GM12878 (cell line): ENCODE results near the gene SLC8B1. TPM values are rescaled to one million over a fixed set of nuclear protein-coding genes. Genes with fewer than 3 reads are reported as not detected.

Source experiments
- ATAC-seq: fragments of 200-7000 bp; cut with Tn5 transposase; 3 replicates; pipeline ENCODE4 v1.9.1; 2020; ENCODE audit warnings: mild to moderate bottlenecking, moderate library complexity
- BruUV-seq: library from RNA; stranded (reverse); fragments of 400-500 nt; replicated peaks from 2 replicates; lab custom pipeline; 2021; lab: Mats Ljungman, UMichigan
- CTCF ChIA-PET: fragments of 300-600 bp; sonication (Branson Sonifier 250); formaldehyde crosslinking; extraction: SDS; loops from one replicate; lab custom pipeline; 2021; ENCODE audit warnings: inconsistent platforms; lab: Yijun Ruan, JAX
- POLR2A ChIA-PET: fragments of 350-600 bp; formaldehyde crosslinking; extraction: SDS; loops from one replicate; lab custom pipeline; 2021; ENCODE audit warnings: inconsistent platforms; lab: Charles Lee
- RAD21 ChIA-PET: fragments of 300-600 bp; sonication (Branson Sonifier 250); formaldehyde crosslinking; loops from one replicate; lab custom pipeline; 2023; ENCODE audit warnings: antibody characterized with exemption; ENCODE audit not compliant: unreplicated experiment; lab: Charles Lee
- SMC1A ChIA-PET: fragments of 300-600 bp; sonication (Branson Sonifier 250); formaldehyde crosslinking; loops from one replicate; lab custom pipeline; 2023; ENCODE audit not compliant: unreplicated experiment, uncharacterized antibody; lab: Charles Lee
- DNase-seq: peaks from one replicate; pipeline ENCODE4 v3.0.0-alpha.2; 2011; ENCODE audit warnings: low read depth, low spot score
- FAIRE-seq: peaks from 3 replicates; lab custom pipeline; 2011; peaks lifted over from hg19 to GRCh38; lab: Jason Lieb, UNC
- H2AFZ ChIP-seq: 2 replicates; pipeline ENCODE4 v1.6.0; 2011; ENCODE audit warnings: low read depth, low read length, control low read depth; ENCODE audit not compliant: control insufficient read depth
- H3K27ac ChIP-seq: 2 replicates; pipeline ENCODE4 v1.5.1; 2011; ENCODE audit warnings: control low read depth; ENCODE audit not compliant: control insufficient read depth, insufficient read depth
- H3K27me3 ChIP-seq, 2 experiments: replicated peaks in 1 of 2; 2 replicates each; pipeline versions ENCODE4 v1.6.0 to v1.6.1; 2011; ENCODE audit warnings: low read length in 1 of 2; ENCODE audit not compliant: control insufficient read depth in 2 of 2, insufficient read depth in 2 of 2
- H3K36me3 ChIP-seq, 2 experiments: 2 replicates each; pipeline ENCODE4 v1.5.1; 2011; ENCODE audit warnings: low read length in 1 of 2; ENCODE audit not compliant: control insufficient read depth in 2 of 2, insufficient read depth in 2 of 2
- H3K4me1 ChIP-seq: 2 replicates; pipeline ENCODE4 v1.6.1; 2011; ENCODE audit warnings: mild to moderate bottlenecking, low read length, moderate library complexity, mixed read lengths; ENCODE audit not compliant: control insufficient read depth, insufficient read depth
- H3K4me2 ChIP-seq: 2 replicates; pipeline ENCODE4 v1.6.0; 2011; ENCODE audit warnings: control low read depth; ENCODE audit not compliant: control insufficient read depth, insufficient read depth
- H3K4me3 ChIP-seq: fragments of 200-600 bp; sonication (generic); 2 replicates; pipeline ENCODE4 v1.5.1; 2016
- H3K79me2 ChIP-seq: 2 replicates; pipeline ENCODE4 v1.6.0; 2011; ENCODE audit warnings: low read length; ENCODE audit not compliant: control insufficient read depth, insufficient read depth
- H3K9ac ChIP-seq: 2 replicates; pipeline ENCODE4 v1.8.0; 2011; ENCODE audit warnings: low read length, control low read depth, mixed read lengths; ENCODE audit not compliant: control insufficient read depth, insufficient read depth
- H3K9me3 ChIP-seq: replicated peaks from 3 replicates; pipeline ENCODE4 v1.5.1; 2011; ENCODE audit warnings: mild to moderate bottlenecking, low read length; ENCODE audit not compliant: control insufficient read depth, insufficient read depth
- H4K20me1 ChIP-seq: 2 replicates; pipeline ENCODE4 v1.6.0; 2011; ENCODE audit not compliant: control insufficient read depth, insufficient read depth
- CHD1 ChIP-seq: IDR thresholded peaks from 2 replicates; pipeline ENCODE4 v1.6.1; 2012; ENCODE audit warnings: low read depth, low read length, improper control_type of control experiment
- E4F1 ChIP-seq: fragments of 450-650 bp; IDR thresholded peaks from 2 replicates; pipeline ENCODE4 v1.6.1; 2018; ENCODE audit warnings: borderline replicate concordance, mild to moderate bottlenecking; ENCODE audit not compliant: partially characterized antibody
- ELK1 ChIP-seq: IDR thresholded peaks from 2 replicates; pipeline ENCODE4 v1.6.1; 2012; ENCODE audit warnings: low read depth, low read length, improper control_type of control experiment
- FOXM1 ChIP-seq: IDR thresholded peaks from 2 replicates; pipeline ENCODE4 v1.6.1; 2012; ENCODE audit warnings: low read depth, mild to moderate bottlenecking, inconsistent platforms, low read length, moderate library complexity
- IKZF1 ChIP-seq: fragments of 450-650 bp; conservative IDR thresholded peaks from 2 replicates; pipeline ENCODE4 v1.6.1; 2017; ENCODE audit warnings: antibody characterized with exemption, mild to moderate bottlenecking
- MEF2A ChIP-seq: IDR thresholded peaks from 2 replicates; pipeline ENCODE4 v1.6.1; 2011; ENCODE audit warnings: low read depth, mild to moderate bottlenecking, low read length, moderate library complexity; ENCODE audit not compliant: insufficient read depth
- MLLT1 ChIP-seq: fragments of 450-650 bp; IDR thresholded peaks from 2 replicates; pipeline ENCODE4 v1.6.1; 2016; ENCODE audit warnings: mild to moderate bottlenecking
- NFYB ChIP-seq: IDR thresholded peaks from 2 replicates; pipeline ENCODE4 v1.6.1; 2011; ENCODE audit warnings: low read depth, mild to moderate bottlenecking, low read length, improper control_type of control experiment, moderate library complexity; ENCODE audit not compliant: insufficient read depth
- TCF12 ChIP-seq: IDR thresholded peaks from 2 replicates; pipeline ENCODE4 v1.6.1; 2011; ENCODE audit warnings: low read depth, mild to moderate bottlenecking, low read length
- ZBTB11 ChIP-seq: fragments of 450-650 bp; formaldehyde crosslinking; IDR thresholded peaks from 2 replicates; pipeline ENCODE4 v1.5.0; 2022; ENCODE audit warnings: mild to moderate bottlenecking, missing genetic modification characterization
- in situ Hi-C: fragments of 300-500 bp; cut with MboI; formaldehyde crosslinking; loops from 9 replicates; pipeline ENCODE4 v1.14.3; 2018; ENCODE audit warnings: mixed read lengths
- intact Hi-C: fragments of 100-400 bp; cut with micrococcal nuclease; formaldehyde crosslinking; loops from one replicate; pipeline ENCODE4 v1.14.2; 2022; ENCODE audit not compliant: unreplicated experiment
- polyA plus RNA-seq, 11 experiments: library from polyadenylated mRNA; depleted of rRNA in 4 of 11; unstranded in 6 of 11; stranded (reverse) in 5 of 11; fragments of >200 nt; fragmentation: Nextera tagmentation in 4 of 11; fragmentation: Illumina TruSeq in 1 of 11; extraction: Ambion mirVana in 4 of 11; extraction: Trizol in 1 of 11; gene quantifications; 1 replicate in 1 of 11; 2 replicates in 10 of 11; pipeline versions ENCODE4 v1.2.1 to v1.2.3, GENCODE V29; 2011 to 2016; ENCODE audit warnings: inconsistent platforms in 2 of 11, missing spikeins in 2 of 11, low read depth in 1 of 11
- total RNA-seq, 4 experiments: library from RNA; depleted of rRNA in 3 of 4; stranded (reverse); fragments of >200 nt in 3 of 4; fragmentation: Illumina TruSeq in 1 of 4; extraction: Trizol in 1 of 4; gene quantifications; 2 replicates each; pipeline versions ENCODE4 v1.2.1 to v1.2.3, GENCODE V29; 2013 to 2021

The SLC8B1 gene
- total and polyA plus RNA-seq, 10 of the 15 experiments (the other 5 are each of a cell fraction or from before 2014, with no cell fraction given): 0.18 to 12.3 (median 6.8) TPM

GRCh38 chr12:113260127-113260526 lies 74.8 kb downstream of the SLC8B1 start (continued):
- TF ChIP-seq TCF12 (no peak), CHD1 (no peak), E4F1 (no peak), MEF2A (no peak), IKZF1 (no peak), ZBTB11 (CRISPR knock-in tag) (no peak)

GRCh38 chr12:113257564-113257963 lies 77.3 kb downstream of the SLC8B1 start:
- Histone ChIP-seq H4K20me1 (no peaks in the 10 kb centered on the region), H3K9me3 (peaks cover 5% of the 10 kb centered on the region), H3K27me3 (no peaks in the 10 kb centered on the region), H3K36me3 (peaks cover 2 to 4% of the 10 kb centered on the region in 2 experiments; a peak in 2 of 4 replicates), H3K9ac (no peak overlapping the region), H3K27ac (no peak overlapping the region), H3K79me2 (no peaks in the 10 kb centered on the region), H3K4me1 (peaks cover 15% of the 10 kb centered on the region), H3K4me2 (no peak overlapping the region), H2AFZ (no peak overlapping the region), H3K4me3 (no peak overlapping the region)
- ChIA-PET SMC1A (interaction anchor here (0.6 kb wide), 1 partner anchor 54 kb away, joined by 3 read pairs; no protein-coding TSS in a partner anchor), RAD21 (interaction anchor here (0.6 to 0.9 kb wide), 2 partner anchors 18 to 49 kb away, joined by 3 read pairs; no protein-coding TSS in a partner anchor), CTCF (interaction anchor here (1.1 to 1.2 kb wide), 2 partner anchors 24 to 60 kb away, joined by 3 read pairs; no protein-coding TSS in a partner anchor), POLR2A (no interaction called here)
- in situ Hi-C loops (no loop called here), intact Hi-C loops (no loop called here)
- FAIRE-seq (no peak), DNase-seq (no peak), ATAC-seq (no peak)
- TF ChIP-seq E4F1 (no peak), ELK1 (no peak), NFYB (no peak), FOXM1 (no peak), MLLT1 (no peak)
- no TSS peak for BruUV-seq
